GM18508 (cell line): Measurements from ENCODE around the gene CST6.

Experiments
- ATAC-seq: cut with Tn5 transposase; IDR thresholded peaks from one replicate; pipeline ENCODE4 v1.9.1; 2021; ENCODE audit warnings: moderate number of reproducible peaks; ENCODE audit not compliant: insufficient read depth, unreplicated experiment

CST6 gene

DNA sequence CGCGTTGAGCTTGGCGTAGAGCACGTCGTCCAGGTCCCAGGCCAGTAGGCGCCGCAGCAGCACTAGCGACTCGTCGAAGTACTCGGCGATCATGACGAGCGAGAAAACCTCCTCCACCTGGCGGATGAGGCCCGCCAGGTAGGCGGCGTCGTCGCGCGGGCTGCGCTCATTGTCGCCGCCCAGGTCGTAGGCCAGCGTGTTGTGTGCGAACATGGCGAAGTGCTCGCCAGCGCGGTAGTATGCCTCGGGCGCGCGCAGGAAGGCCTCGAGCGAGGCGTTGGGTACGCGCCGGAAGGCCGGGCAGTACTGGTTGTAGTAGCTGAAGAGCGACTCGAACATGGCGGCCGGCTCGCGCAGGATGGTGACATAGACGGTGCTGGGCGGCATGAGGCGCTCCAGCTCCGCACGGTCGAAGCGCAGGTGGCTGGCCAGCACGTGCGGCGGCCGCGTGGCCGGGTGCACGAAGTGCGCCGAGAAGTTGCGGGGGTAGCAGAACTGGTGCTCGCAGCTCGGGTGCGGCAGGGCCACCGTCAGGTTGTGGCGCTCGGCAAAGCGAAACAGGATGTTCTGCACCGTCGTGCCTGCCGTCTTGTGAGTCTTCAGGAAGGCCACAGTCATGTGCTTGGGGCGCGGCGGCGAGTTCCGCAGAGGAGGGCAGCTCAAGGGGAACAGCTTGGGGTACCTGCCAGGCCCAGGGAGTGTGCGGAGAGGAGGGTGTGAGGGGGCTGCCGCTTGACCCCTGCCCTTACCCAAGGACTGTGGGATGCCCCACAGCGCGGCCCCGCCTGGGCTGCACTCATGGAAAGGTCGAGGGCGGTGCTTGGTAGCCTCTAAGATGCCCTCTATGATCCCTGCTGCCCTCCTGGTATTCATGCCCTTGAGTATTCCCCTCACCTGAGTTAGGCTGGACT is 31.4 kb downstream of the CST6 start:
- ATAC-seq = no peak

DNA sequence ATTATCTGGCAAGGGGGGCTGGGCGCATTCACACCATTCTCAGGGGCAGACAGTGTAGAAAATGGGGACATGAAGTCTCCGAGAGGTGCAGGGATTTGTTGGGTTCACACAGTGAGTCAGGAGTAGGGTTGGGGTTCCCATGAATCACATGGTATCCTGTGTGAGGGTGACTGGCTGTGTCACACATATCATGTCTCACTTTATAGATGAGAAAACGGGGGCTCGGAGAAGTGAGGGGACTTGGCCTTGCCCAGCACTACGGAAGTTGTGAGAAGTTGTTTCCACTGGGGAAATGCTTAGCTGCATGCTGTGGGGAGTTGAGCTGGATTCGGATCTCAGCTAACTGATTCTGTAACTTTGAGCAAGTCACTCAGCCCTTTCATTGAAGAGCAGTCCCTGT is 32.9 kb downstream of the CST6 start:
- no peak for ATAC-seq

- ATAC-seq = no peak
Measured at GRCh38 chr11:66045177-66045639, 33.4 kb downstream of the CST6 start.

GRCh38 chr11:66046901-66047300 is 35.1 kb downstream of the CST6 start:
- no peak for ATAC-seq

DNA sequence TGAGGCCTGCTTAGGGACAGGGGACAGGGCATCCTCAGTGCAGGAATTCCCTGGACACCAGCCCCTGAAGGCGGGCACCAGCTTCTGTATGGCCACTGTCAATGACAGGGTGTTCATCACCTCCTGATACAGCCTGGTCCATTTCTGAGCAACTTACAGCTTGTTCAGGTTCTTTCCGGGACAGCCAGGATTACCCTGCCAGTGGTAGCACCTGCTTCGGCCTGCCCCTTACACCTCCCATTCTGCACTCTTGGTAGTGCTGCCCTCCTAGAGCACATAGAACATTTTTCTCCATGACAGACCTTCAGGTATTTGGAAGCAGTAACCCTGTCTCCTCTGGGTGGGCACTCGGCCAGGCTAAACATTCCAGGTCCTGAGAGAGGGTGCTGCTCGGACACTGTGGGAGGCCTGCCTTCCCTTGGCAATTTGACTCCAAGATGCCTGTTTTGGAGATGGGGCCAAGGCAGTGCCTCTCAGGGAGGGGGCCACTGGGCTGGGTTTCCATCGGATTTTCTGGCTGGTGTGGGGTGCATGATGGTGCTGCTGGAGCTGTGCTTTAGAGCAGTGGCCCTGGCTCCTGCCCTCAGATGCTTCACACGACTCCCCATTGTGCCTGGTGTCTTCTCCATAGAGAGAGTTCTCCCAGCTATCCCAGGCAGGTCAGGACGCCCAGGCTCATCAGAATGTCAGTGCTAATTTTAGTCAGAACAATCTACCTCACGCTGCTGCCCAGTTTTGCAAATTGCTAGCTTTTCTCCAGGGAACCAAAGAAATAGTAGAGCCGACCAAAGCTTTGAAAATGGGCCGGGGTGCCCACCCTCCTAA is 35.9 kb downstream of the CST6 start:
- ATAC-seq = no peak

DNA sequence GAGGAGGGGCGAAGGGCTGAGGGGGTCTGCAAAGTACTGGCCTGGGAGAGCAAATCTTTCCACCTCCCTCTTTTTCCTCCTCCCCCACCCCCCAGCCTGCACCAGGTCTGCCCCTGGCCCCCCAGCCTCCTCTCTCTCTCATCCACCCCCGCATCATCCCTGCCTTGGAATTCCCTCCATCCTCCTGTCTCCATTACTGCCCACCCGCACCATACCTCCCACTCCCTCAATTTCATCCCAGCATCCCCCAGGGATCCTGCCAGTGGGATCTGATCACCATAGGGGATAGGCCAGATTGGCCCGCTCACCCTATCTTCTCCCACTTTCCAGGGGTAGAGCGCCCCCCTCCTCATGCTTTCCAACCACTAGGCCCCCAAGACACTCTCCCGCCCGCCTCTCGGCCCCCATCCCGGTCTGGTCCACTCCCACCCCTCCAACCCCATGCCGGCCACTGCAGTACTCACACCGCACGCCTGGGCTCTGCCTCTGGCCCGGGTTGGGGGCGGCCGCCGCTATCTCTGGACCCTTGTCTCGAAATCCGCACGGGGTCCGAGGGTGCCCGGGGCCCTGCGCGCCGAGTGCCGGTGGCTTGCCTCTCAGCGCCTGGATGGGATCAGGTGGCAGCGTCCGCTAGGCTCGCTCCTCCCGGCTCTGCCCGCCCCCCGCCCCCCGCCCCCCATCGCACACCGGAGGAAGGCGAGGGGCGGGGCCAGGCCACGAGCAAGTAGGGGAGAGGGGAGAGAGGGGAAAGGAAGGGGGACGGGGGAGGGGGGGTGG is 36.9 kb downstream of the CST6 start, which contains the start of gene GAL3ST3:
GAL3ST3 (minus strand) TSS at position 615 of the 777 bp plus-strand sequence. CDS start 3,746 bp downstream, outside the sequence.
- no peak for ATAC-seq

DNA sequence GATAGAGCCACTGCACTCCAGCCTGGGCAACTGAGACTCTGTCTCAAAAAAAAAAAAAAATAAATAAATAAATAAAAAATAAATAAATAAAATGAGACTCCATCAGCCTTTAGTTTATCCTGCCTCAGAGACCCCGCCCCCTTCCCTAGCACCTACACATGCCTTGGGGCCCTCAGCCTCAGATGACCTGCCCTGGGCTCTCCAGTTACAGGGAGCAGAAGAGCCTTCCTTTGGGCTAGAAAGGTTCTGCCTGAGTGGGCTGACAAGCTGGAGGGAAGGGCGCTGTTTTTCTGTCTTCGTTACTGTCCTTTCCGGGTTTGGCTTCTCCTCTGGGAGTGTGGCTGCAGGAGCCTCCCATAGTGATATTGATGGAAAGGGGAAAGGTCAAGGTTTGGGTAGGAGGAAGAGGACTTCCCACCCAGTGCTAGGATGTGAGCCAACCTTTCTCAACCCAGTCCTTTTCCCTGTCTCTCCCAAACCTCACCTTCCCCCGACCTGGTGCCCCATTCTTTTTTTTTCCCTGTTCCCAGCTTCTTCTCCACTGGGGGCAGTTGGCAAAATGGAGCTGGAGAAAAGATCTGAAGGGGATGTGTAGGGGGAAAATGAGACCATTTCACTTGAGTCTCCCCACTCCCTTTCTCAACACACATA is 38.9 kb downstream of the CST6 start:
- no peak for ATAC-seq

DNA sequence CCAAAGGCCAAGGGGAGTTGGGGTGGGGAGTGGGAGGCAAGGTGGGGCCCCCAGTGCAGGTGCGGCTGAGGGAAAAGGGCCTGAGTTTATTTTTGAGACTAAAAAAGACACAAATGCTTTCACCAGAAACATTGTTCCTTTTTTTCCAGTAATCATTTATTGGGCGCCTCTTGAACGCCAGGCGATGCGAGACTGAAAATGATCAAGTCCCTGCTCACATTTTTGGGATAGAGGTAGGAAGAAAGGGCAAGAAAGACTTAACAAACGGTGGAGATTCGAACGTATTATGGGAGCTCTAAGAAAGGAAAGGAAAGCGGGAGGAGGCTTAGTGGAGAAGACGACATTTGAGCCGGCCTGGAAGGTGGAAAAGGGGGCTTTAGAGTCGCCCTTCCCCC is 39.6 kb downstream of the CST6 start:
- ATAC-seq = no peak

- peak; percentile 62 for ATAC-seq
Measured at GRCh38 chr11:66051766-66052663, 40.2 kb downstream of the CST6 start, which contains the start of gene SF3B2. Gene SF3B2, plus strand, starts transcription at chr11:66052364. Its CDS starts 21 bp downstream, at chr11:66052385.

GRCh38 chr11:66052664-66052982 is 40.8 kb downstream of the CST6 start:
- no peak for ATAC-seq

GRCh38 chr11:66055021-66055420 is 43.2 kb downstream of the CST6 start:
- no peak for ATAC-seq

- no peak for ATAC-seq
Measured at GRCh38 chr11:66056501-66056900, 44.7 kb downstream of the CST6 start.

GRCh38 chr11:66059966-66060680 is 48.3 kb downstream of the CST6 start:
- ATAC-seq = no peak

DNA sequence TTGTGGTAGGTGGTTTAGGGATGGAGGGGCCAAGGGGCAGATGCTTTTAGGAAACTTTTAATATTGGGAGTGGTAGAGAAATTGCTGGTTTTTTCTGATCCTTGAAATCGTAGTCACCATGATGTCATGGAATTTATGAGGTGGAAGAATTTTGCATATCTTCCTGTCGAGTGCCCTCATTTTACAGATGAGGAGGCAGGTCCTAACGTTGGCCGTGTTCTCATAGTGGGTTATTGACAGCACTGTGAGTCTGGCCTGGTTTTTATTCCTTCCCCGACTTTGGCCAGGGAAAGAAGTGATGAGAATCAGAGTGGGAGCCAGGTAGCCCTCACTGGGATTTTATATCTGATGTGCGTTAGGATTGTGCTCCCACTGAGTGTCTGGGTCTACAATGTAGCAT is 49.5 kb downstream of the CST6 start:
- no peak for ATAC-seq

DNA sequence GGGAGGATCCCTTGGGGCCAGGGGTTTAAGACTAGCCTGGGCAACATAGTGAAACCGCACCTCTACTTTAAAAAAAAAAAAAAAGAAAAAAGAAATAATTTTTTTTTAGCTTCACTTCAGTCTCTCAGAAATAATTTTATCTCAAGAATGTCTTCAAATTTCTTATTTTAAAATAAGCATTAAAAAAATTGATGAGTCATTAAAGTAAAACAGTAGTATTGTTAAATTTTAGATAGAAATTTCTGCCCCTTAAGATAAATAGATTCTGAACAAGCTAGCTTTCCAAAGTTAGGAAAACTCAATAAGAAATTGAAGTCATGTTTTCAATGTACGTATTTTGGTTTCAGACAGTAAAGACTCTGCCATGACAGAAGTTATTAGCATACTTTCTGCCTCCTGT is 50.6 kb downstream of the CST6 start:
- ATAC-seq = no peak
